Panc1 (cell line): ENCODE results near the gene ADAMTS13. TPM values are rescaled to one million over a fixed set of nuclear protein-coding genes. Genes with fewer than 3 reads are reported as not detected.

Experiments used
- ATAC-seq: fragments of 200-7000 bp; cut with Tn5 transposase; 2 replicates; pipeline ENCODE4 v1.9.1; 2020; ENCODE audit warnings: mild to moderate bottlenecking, moderate library complexity
- BruUV-seq: library from RNA; stranded (reverse); fragments of 400-500 nt; replicated peaks from 2 replicates; lab custom pipeline; 2021; lab: Mats Ljungman, UMichigan
- CTCF ChIA-PET: fragments of 300-600 bp; sonication (Branson Sonifier 250); formaldehyde crosslinking; loops from one replicate; lab custom pipeline; 2022; ENCODE audit warnings: antibody characterized with exemption; lab: Charles Lee
- POLR2A ChIA-PET: fragments of 300-600 bp; sonication (Branson Sonifier 250); formaldehyde crosslinking; loops from one replicate; lab custom pipeline; 2022; ENCODE audit warnings: antibody characterized with exemption; lab: Charles Lee
- DNase-seq: peaks from one replicate; pipeline ENCODE4 v3.0.0-alpha.2; 2010; ENCODE audit warnings: low read depth, low spot score
- H3K27ac ChIP-seq: 2 replicates; pipeline ENCODE4 v1.5.1; 2011; ENCODE audit warnings: mild to moderate bottlenecking, low read length, inconsistent platforms
- H3K27me3 ChIP-seq: fragments of 200-500 bp; sonication (Bioruptor generic); 2 replicates; pipeline ENCODE4 v1.6.0; 2014; ENCODE audit warnings: low read length, inconsistent platforms; ENCODE audit not compliant: control insufficient read depth, insufficient read depth
- H3K36me3 ChIP-seq: fragments of 200-500 bp; sonication (Bioruptor generic); 2 replicates; pipeline ENCODE4 v1.5.1; 2014; ENCODE audit warnings: inconsistent platforms, mild to moderate bottlenecking, low read length, moderate library complexity; ENCODE audit not compliant: control insufficient read depth, insufficient read depth
- H3K4me1 ChIP-seq: 2 replicates; pipeline ENCODE4 v1.5.1; 2011; ENCODE audit warnings: inconsistent platforms, mild to moderate bottlenecking, low read length, moderate library complexity; ENCODE audit not compliant: control insufficient read depth, insufficient read depth
- H3K4me3 ChIP-seq, 2 experiments: 2 replicates each; pipeline ENCODE4 v1.5.1; 2011 to 2012; ENCODE audit warnings: low read depth in 2 of 2, low read length in 2 of 2, mild to moderate bottlenecking in 2 of 2, inconsistent platforms in 1 of 2, moderate library complexity in 1 of 2
- H3K9me3 ChIP-seq: fragments of 200-500 bp; sonication (Bioruptor generic); 2 replicates; pipeline ENCODE4 v1.5.1; 2014; ENCODE audit warnings: low read depth, mild to moderate bottlenecking, inconsistent platforms, low read length, moderate library complexity; ENCODE audit not compliant: control insufficient read depth, insufficient read depth
- POLR2AphosphoS5 ChIP-seq: IDR thresholded peaks from 2 replicates; pipeline ENCODE4 v1.6.1; 2012; ENCODE audit warnings: mild to moderate bottlenecking, low read depth, low read length, moderate library complexity
- SIN3A ChIP-seq: IDR thresholded peaks from 2 replicates; pipeline ENCODE4 v1.6.1; 2012; ENCODE audit warnings: low read depth, mild to moderate bottlenecking, low read length, moderate library complexity, borderline replicate concordance; ENCODE audit not compliant: insufficient read depth
- TCF7L2 ChIP-seq: IDR thresholded peaks from 2 replicates; pipeline ENCODE4 v1.6.1; 2011; ENCODE audit warnings: mild to moderate bottlenecking, low read depth, low read length, inconsistent platforms
- in situ Hi-C: cut with HindIII; loops from 2 replicates; pipeline ENCODE4 v1.10.0; 2016; ENCODE audit warnings: low sequenced_read_pairs, low pct_unique_long_range_greater_than_20kb
- intact Hi-C: fragments of 100-400 bp; cut with micrococcal nuclease; formaldehyde crosslinking; loops from one replicate; pipeline ENCODE4 v1.10.0; 2022; ENCODE audit not compliant: unreplicated experiment
- total RNA-seq: library from RNA; stranded (reverse); gene quantifications from one replicate; pipeline ENCODE4 v1.2.1, GENCODE V29; 2021; ENCODE audit not compliant: unreplicated experiment
- TF ChIP-seq, protein P1 (sequence below): fragments of 450-650 bp; IDR thresholded peaks from 2 replicates; pipeline ENCODE4 v1.5.1; 2017; ENCODE audit warnings: mild to moderate bottlenecking
- TF ChIP-seq, protein P2 (sequence below), 2 experiments: IDR thresholded peaks; 2 replicates each; pipeline ENCODE4 v1.6.1; 2011 to 2012; ENCODE audit warnings: low read depth in 2 of 2, control low read depth in 1 of 2, low read length in 1 of 2, mild to moderate bottlenecking in 1 of 2, moderate library complexity in 1 of 2; ENCODE audit not compliant: insufficient read depth in 1 of 2

Gene ADAMTS13
- total RNA-seq, 1 experiment from 2014 or later = 3.4 TPM

DNA sequence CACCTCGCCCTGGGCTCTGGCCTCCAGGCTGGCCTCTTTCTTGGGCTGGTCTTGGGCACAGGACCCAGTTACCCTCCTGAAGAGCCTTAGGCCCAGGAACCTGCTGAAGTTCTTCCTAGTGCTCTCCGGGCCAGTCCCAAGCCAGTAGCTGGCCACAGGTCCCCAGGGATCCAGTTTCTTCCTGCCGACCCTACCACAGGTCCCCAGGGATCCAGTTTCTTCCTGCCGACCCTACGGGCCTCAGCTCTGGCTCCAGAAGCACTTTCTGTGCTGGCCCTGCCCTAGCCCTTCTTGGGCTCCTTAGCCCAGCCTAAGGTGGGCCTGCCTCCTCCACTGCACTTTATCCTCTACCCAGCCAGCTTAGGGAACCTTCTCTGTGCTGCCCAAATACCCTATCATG lies 19.4 kb downstream of the ADAMTS13 start:
- H3K4me3 ChIP-seq = no peak overlapping the region
- no peaks in the 10 kb centered on the region for H3K36me3 ChIP-seq
- ChIA-PET CTCF (interaction anchor here (0.6 kb wide), 1 partner anchor 542 kb away, joined by 4 read pairs; no protein-coding TSS in a partner anchor), POLR2A (no interaction called here)
- no peak for TF ChIP-seq SIN3A
- TF ChIP-seq, protein P1, sequence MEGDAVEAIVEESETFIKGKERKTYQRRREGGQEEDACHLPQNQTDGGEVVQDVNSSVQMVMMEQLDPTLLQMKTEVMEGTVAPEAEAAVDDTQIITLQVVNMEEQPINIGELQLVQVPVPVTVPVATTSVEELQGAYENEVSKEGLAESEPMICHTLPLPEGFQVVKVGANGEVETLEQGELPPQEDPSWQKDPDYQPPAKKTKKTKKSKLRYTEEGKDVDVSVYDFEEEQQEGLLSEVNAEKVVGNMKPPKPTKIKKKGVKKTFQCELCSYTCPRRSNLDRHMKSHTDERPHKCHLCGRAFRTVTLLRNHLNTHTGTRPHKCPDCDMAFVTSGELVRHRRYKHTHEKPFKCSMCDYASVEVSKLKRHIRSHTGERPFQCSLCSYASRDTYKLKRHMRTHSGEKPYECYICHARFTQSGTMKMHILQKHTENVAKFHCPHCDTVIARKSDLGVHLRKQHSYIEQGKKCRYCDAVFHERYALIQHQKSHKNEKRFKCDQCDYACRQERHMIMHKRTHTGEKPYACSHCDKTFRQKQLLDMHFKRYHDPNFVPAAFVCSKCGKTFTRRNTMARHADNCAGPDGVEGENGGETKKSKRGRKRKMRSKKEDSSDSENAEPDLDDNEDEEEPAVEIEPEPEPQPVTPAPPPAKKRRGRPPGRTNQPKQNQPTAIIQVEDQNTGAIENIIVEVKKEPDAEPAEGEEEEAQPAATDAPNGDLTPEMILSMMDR = no peak
- no peak for TF ChIP-seq POLR2AphosphoS5
- TF ChIP-seq, protein P2, sequence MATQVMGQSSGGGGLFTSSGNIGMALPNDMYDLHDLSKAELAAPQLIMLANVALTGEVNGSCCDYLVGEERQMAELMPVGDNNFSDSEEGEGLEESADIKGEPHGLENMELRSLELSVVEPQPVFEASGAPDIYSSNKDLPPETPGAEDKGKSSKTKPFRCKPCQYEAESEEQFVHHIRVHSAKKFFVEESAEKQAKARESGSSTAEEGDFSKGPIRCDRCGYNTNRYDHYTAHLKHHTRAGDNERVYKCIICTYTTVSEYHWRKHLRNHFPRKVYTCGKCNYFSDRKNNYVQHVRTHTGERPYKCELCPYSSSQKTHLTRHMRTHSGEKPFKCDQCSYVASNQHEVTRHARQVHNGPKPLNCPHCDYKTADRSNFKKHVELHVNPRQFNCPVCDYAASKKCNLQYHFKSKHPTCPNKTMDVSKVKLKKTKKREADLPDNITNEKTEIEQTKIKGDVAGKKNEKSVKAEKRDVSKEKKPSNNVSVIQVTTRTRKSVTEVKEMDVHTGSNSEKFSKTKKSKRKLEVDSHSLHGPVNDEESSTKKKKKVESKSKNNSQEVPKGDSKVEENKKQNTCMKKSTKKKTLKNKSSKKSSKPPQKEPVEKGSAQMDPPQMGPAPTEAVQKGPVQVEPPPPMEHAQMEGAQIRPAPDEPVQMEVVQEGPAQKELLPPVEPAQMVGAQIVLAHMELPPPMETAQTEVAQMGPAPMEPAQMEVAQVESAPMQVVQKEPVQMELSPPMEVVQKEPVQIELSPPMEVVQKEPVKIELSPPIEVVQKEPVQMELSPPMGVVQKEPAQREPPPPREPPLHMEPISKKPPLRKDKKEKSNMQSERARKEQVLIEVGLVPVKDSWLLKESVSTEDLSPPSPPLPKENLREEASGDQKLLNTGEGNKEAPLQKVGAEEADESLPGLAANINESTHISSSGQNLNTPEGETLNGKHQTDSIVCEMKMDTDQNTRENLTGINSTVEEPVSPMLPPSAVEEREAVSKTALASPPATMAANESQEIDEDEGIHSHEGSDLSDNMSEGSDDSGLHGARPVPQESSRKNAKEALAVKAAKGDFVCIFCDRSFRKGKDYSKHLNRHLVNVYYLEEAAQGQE (IDR thresholded peaks at IDR 0.05; ENCODE audit: insufficient read depth in 1 of 2, low read depth in 2 of 2, low read length in 1 of 2) = no peak
- no peak for TF ChIP-seq TCF7L2
- ATAC-seq (no peak), DNase-seq (no peak)
- H3K27me3 ChIP-seq = no peaks in the 10 kb centered on the region
- intact Hi-C loops (no loop called here), in situ Hi-C loops (no loop called here)
- BruUV-seq = no TSS peak
- no peak overlapping the region for H3K27ac ChIP-seq
- H3K9me3 ChIP-seq = no peaks in the 10 kb centered on the region
- H3K4me1 ChIP-seq = no peaks in the 10 kb centered on the region

DNA sequence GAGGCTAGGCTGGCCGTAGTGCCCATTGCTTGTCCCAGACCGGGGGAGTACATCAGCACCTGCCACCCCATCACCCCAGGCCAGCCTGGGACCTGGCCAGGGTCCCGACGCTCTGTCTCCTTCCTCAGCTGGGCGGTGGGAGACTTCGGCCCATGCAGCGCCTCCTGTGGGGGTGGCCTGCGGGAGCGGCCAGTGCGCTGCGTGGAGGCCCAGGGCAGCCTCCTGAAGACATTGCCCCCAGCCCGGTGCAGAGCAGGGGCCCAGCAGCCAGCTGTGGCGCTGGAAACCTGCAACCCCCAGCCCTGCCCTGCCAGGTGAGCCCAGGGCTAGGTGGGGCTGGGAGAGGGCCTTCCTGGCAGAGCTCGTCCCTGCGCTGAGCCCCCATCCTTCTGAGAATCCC lies 21.1 kb downstream of the ADAMTS13 start:
- CTCF ChIA-PET = no interaction called here
- in situ Hi-C loops = no loop called here
- ATAC-seq = no peak

More for the DNA sequence above, 21.1 kb downstream of the ADAMTS13 start:
- no peaks in the 10 kb centered on the region for H3K9me3 ChIP-seq
- intact Hi-C loops = no loop called here
- H3K36me3 ChIP-seq = no peaks in the 10 kb centered on the region
- DNase-seq = no peak
- TF ChIP-seq, protein P1 = no peak
- TF ChIP-seq, protein P2 (IDR thresholded peaks at IDR 0.05; ENCODE audit: insufficient read depth in 1 of 2, low read depth in 2 of 2, low read length in 1 of 2) = no peak
- no peak for TF ChIP-seq TCF7L2
- no peak for TF ChIP-seq SIN3A
- no peak for TF ChIP-seq POLR2AphosphoS5
- H3K4me3 ChIP-seq = no peak overlapping the region
- POLR2A ChIA-PET = no interaction called here
- BruUV-seq = no TSS peak
- no peak overlapping the region for H3K27ac ChIP-seq
- H3K4me1 ChIP-seq = no peaks in the 10 kb centered on the region
- H3K27me3 ChIP-seq = no peaks in the 10 kb centered on the region
